HCT116 (cell line): ENCODE results near the gene ADGRE3. TPM values are rescaled to one million over a fixed set of nuclear protein-coding genes. Genes with fewer than 3 reads are reported as not detected.
"Not testable (repeated sequence)": the region's sequence is repeated elsewhere in the genome, so short reads cannot be mapped to it uniquely, and the experiment has no call there.

Source experiments
- ATAC-seq: fragments of 200-7000 bp; cut with Tn5 transposase; 2 replicates; pipeline ENCODE4 v1.9.1; 2020; ENCODE audit warnings: mild to moderate bottlenecking, moderate library complexity
- BruUV-seq: library from RNA; stranded (reverse); fragments of 400-500 nt; replicated peaks from 2 replicates; lab custom pipeline; 2021; lab: Mats Ljungman, UMichigan
- CTCF ChIA-PET: fragments of 300-600 bp; sonication (Branson Sonifier 250); formaldehyde crosslinking; loops from one replicate; lab custom pipeline; 2021; ENCODE audit warnings: antibody characterized with exemption; lab: Charles Lee
- POLR2A ChIA-PET: fragments of 300-600, 350-600 bp; sonication (Branson Sonifier 250); formaldehyde crosslinking; loops from one replicate; lab custom pipeline; 2021; ENCODE audit warnings: antibody characterized with exemption; lab: Charles Lee
- RAD21 ChIA-PET, 2 experiments: fragments of 300-600 bp; sonication (Branson Sonifier 250); formaldehyde crosslinking; loops; one replicate each; lab custom pipeline; 2023; ENCODE audit warnings: low total read pairs in 2 of 2; ENCODE audit not compliant: uncharacterized antibody in 2 of 2, unreplicated experiment in 2 of 2, low non-redundant PET in 1 of 2; lab: Charles Lee
- DNase-seq: peaks from one replicate; pipeline ENCODE4 v3.0.0-alpha.2; 2010; ENCODE audit warnings: low read depth, low spot score
- H2AFZ ChIP-seq: fragments of 200-600 bp; shearing (Covaris generic), sonication (generic); 2 replicates; pipeline ENCODE4 v1.6.1; 2017; ENCODE audit warnings: low read depth, mixed run types, mixed read lengths, antibody characterized with exemption, low read length; ENCODE audit not compliant: poor library complexity, severe bottlenecking
- H3K27ac ChIP-seq: 2 replicates; pipeline ENCODE4 v1.5.1; 2012; ENCODE audit warnings: low read depth, low read length
- H3K27me3 ChIP-seq: fragments of 200-600 bp; sonication (generic); 2 replicates; pipeline ENCODE4 v1.6.1; 2016; ENCODE audit warnings: mixed run types, low read length, mixed read lengths; ENCODE audit not compliant: insufficient read depth
- H3K36me3 ChIP-seq, 2 experiments: fragments of 200-500 bp in 1 of 2; fragments of 200-600 bp in 1 of 2; sonication (Bioruptor generic) in 1 of 2; sonication (generic) in 1 of 2; 2 replicates each; pipeline versions ENCODE4 v1.5.1 to v1.6.1; 2014 to 2016; ENCODE audit warnings: low read length in 2 of 2, inconsistent platforms in 1 of 2, mixed read lengths in 1 of 2, mixed run types in 1 of 2; ENCODE audit not compliant: insufficient read depth in 2 of 2, control insufficient read depth in 1 of 2
- H3K4me1 ChIP-seq, 2 experiments: fragments of 200-600 bp in 1 of 2; sonication (generic) in 1 of 2; 2 replicates each; pipeline versions ENCODE4 v1.5.1 to v1.6.1; 2012 to 2017; ENCODE audit warnings: low read length in 2 of 2, inconsistent platforms in 1 of 2, mild to moderate bottlenecking in 1 of 2, mixed read lengths in 1 of 2, mixed run types in 1 of 2, moderate library complexity in 1 of 2; ENCODE audit not compliant: insufficient read depth in 2 of 2, control insufficient read depth in 1 of 2
- H3K4me2 ChIP-seq: fragments of 200-600 bp; sonication (generic); 2 replicates; pipeline ENCODE4 v1.6.1; 2017; ENCODE audit warnings: mixed run types, low read length, mixed read lengths
- H3K4me3 ChIP-seq, 2 experiments: fragments of 200-600 bp in 1 of 2; sonication (generic) in 1 of 2; replicated peaks in 1 of 2; 2 replicates each; pipeline ENCODE4 v1.5.1; 2011 to 2016; ENCODE audit warnings: low read length in 2 of 2, control low read depth in 1 of 2, low read depth in 1 of 2, mild to moderate bottlenecking in 1 of 2, mixed read lengths in 1 of 2, mixed run types in 1 of 2
- H3K79me2 ChIP-seq: fragments of 200-600 bp; sonication (generic); 2 replicates; pipeline ENCODE4 v1.6.1; 2017; ENCODE audit warnings: mild to moderate bottlenecking, mixed run types, low read length, moderate library complexity, mixed read lengths; ENCODE audit not compliant: insufficient read depth
- H3K9ac ChIP-seq: fragments of 200-600 bp; sonication (generic); 2 replicates; pipeline ENCODE4 v1.6.1; 2016; ENCODE audit warnings: low read length, mixed read lengths
- H3K9me2 ChIP-seq: fragments of 200-600 bp; sonication (generic), shearing (Covaris generic); 2 replicates; pipeline ENCODE4 v1.6.1; 2017; ENCODE audit warnings: mixed run types, mild to moderate bottlenecking, moderate library complexity; ENCODE audit not compliant: insufficient read depth
- H3K9me3 ChIP-seq, 2 experiments: fragments of 200-500 bp in 1 of 2; fragments of 200-600 bp in 1 of 2; sonication (Bioruptor generic) in 1 of 2; sonication (generic) in 1 of 2; 2 replicates each; pipeline ENCODE4 v1.6.1; 2014 to 2017; ENCODE audit warnings: low read length in 2 of 2, mixed read lengths in 2 of 2, inconsistent platforms in 1 of 2, low read depth in 1 of 2, mild to moderate bottlenecking in 1 of 2, mixed run types in 1 of 2, moderate library complexity in 1 of 2; ENCODE audit not compliant: control insufficient read depth in 1 of 2, insufficient read depth in 1 of 2
- H4K20me1 ChIP-seq: fragments of 200-600 bp; sonication (generic), shearing (Covaris generic); 2 replicates; pipeline ENCODE4 v1.6.1; 2017; ENCODE audit warnings: mixed run types, mild to moderate bottlenecking, moderate library complexity; ENCODE audit not compliant: insufficient read depth
- ATF3 ChIP-seq: IDR thresholded peaks from 2 replicates; pipeline ENCODE4 v1.6.1; 2012
- CBX3 ChIP-seq: IDR thresholded peaks from 2 replicates; pipeline ENCODE4 v1.6.1; 2012; ENCODE audit warnings: low read depth
- EGR1 ChIP-seq: IDR thresholded peaks from 2 replicates; pipeline ENCODE4 v1.6.1; 2012; ENCODE audit warnings: low read depth
- EZH2 ChIP-seq: fragments of 200-600 bp; sonication (generic); IDR thresholded peaks from 2 replicates; pipeline ENCODE4 v1.6.1; 2017; ENCODE audit warnings: antibody characterized with exemption, mixed run types
- EZH2phosphoT487 ChIP-seq: fragments of 200-600 bp; IDR thresholded peaks from 2 replicates; pipeline ENCODE4 v1.6.1; 2018; ENCODE audit warnings: antibody characterized with exemption, borderline replicate concordance
- FOSL1 ChIP-seq: IDR thresholded peaks from 2 replicates; pipeline ENCODE4 v1.6.1; 2012; ENCODE audit warnings: low read depth
- JUND ChIP-seq: IDR thresholded peaks from 2 replicates; pipeline ENCODE4 v1.6.1; 2012
- MAX ChIP-seq: IDR thresholded peaks from 2 replicates; pipeline ENCODE4 v1.6.1; 2012
- POLR2A ChIP-seq: IDR thresholded peaks from 2 replicates; pipeline ENCODE4 v1.7.0; 2011; ENCODE audit warnings: borderline replicate concordance; ENCODE audit not compliant: insufficient read depth, insufficient read length; ENCODE audit errors: extremely low read depth
- POLR2AphosphoS5 ChIP-seq: IDR thresholded peaks from 2 replicates; pipeline ENCODE4 v1.6.1; 2011; ENCODE audit warnings: mild to moderate bottlenecking, low read depth, low read length, moderate library complexity
- RAD21 ChIP-seq: IDR thresholded peaks from 2 replicates; pipeline ENCODE4 v1.6.1; 2012; ENCODE audit warnings: low read depth, mild to moderate bottlenecking
- SIN3A ChIP-seq: IDR thresholded peaks from 2 replicates; pipeline ENCODE4 v1.6.1; 2012; ENCODE audit warnings: low read depth
- YY1 ChIP-seq: IDR thresholded peaks from 2 replicates; pipeline ENCODE4 v1.6.1; 2011; ENCODE audit warnings: low read length, low read depth, moderate library complexity, mild to moderate bottlenecking; ENCODE audit not compliant: insufficient replicate concordance; ENCODE audit errors: extremely low read depth
- ZBTB33 ChIP-seq: IDR thresholded peaks from 2 replicates; pipeline ENCODE4 v1.6.1; 2011; ENCODE audit warnings: mild to moderate bottlenecking, low read length, moderate library complexity; ENCODE audit not compliant: insufficient replicate concordance; ENCODE audit errors: extremely low read depth
- ZFX ChIP-seq: fragments of 450-650 bp; IDR thresholded peaks from 2 replicates; pipeline ENCODE4 v1.6.1; 2017
- intact Hi-C: fragments of 100-400 bp; cut with micrococcal nuclease; formaldehyde crosslinking; loops from 2 replicates; pipeline ENCODE4 v1.10.0; 2022
- total RNA-seq: library from RNA; stranded (reverse); gene quantifications from one replicate; pipeline ENCODE4 v1.2.1, GENCODE V29; 2021; ENCODE audit not compliant: unreplicated experiment

The ADGRE3 gene
- total RNA-seq, 1 experiment from 2014 or later, result not detected

- TF ChIP-seq ZBTB33, result no peak
- no peak for TF ChIP-seq EGR1
- TF ChIP-seq ATF3, result no peak
- no peak for TF ChIP-seq EZH2
These were observed 59.0 kb downstream of the ADGRE3 start (continued) for GRCh38 chr19:14615623-14616022.

GRCh38 chr19:14614099-14614412 lies 60.6 kb downstream of the ADGRE3 start:
- H3K79me2 ChIP-seq, result no peaks in the 10 kb centered on the region
- CTCF ChIA-PET, result no interaction called here
- no peak overlapping the region for H3K9ac ChIP-seq
- no peak for ATAC-seq
- H3K9me3 ChIP-seq, result peaks cover 0 to under 1% of the 10 kb centered on the region in 2 experiments; a peak in 2 of 4 replicates
- RAD21 ChIA-PET, result no interaction called here
- POLR2A ChIA-PET, result no interaction called here
- DNase-seq, result no peak
- no peak overlapping the region for H3K4me2 ChIP-seq
- H3K36me3 ChIP-seq, result no peaks in the 10 kb centered on the region
- no TSS peak for BruUV-seq
- H3K4me1 ChIP-seq, result no peaks in the 10 kb centered on the region
- no peaks in the 10 kb centered on the region for H4K20me1 ChIP-seq
- intact Hi-C loops, result no loop called here
- no peaks in the 10 kb centered on the region for H3K27me3 ChIP-seq
- no peak overlapping the region for H2AFZ ChIP-seq
- H3K27ac ChIP-seq, result no peak overlapping the region
- H3K9me2 ChIP-seq, result no peaks in the 10 kb centered on the region
- H3K4me3 ChIP-seq, result no peak overlapping the region
- TF ChIP-seq SIN3A, result no peak
- no peak for TF ChIP-seq ZFX
- TF ChIP-seq POLR2A, result no peak
- TF ChIP-seq MAX, result no peak
- TF ChIP-seq CBX3, result no peak
- no peak for TF ChIP-seq EGR1
- TF ChIP-seq JUND, result no peak
- TF ChIP-seq RAD21, result no peak
- TF ChIP-seq POLR2AphosphoS5, result no peak
- TF ChIP-seq EZH2phosphoT487, result no peak
- no peak for TF ChIP-seq FOSL1
- no peak for TF ChIP-seq YY1

GRCh38 chr19:14613399-14614098 lies 61.1 kb downstream of the ADGRE3 start:
- intact Hi-C loops, H3K4me3 ChIP-seq, CTCF ChIA-PET, H3K4me2 ChIP-seq, DNase-seq, H3K79me2 ChIP-seq, H3K36me3 ChIP-seq, H3K9me3 ChIP-seq, H2AFZ ChIP-seq, POLR2A ChIA-PET, BruUV-seq, H3K9me2 ChIP-seq, H3K27me3 ChIP-seq, H3K9ac ChIP-seq, H4K20me1 ChIP-seq, RAD21 ChIA-PET, H3K4me1 ChIP-seq, ATAC-seq, H3K27ac ChIP-seq: not testable (repeated sequence)
